ENCODE data around the gene ORC4. TPM values are rescaled to one million over a fixed set of nuclear protein-coding genes. Genes with fewer than 3 reads are reported as not detected.

Gene ORC4
- total and polyA plus RNA-seq, 3 experiments from 2014 or later = 34.8 to 39.3 (median 35.4) TPM

DNA sequence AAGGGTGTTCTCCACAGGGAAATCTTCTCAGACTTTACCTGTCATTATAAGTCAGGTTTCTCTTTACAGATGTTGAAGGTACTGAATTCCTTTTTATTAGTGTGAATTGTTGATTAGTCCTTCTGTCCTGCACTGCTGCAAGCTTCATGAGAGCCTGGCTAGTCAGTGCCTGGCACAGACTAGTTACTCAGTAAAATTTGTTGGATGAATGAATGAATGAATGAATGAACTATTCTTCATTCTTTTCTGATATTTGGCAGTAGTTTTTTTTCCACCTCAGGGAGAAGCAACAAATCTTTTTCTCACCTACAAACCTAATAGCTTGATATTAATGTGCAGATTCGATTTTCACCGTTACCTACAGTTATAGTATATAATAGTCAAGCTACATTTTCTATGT is 111.4 kb downstream of the ORC4 start:
- Histone ChIP-seq H3K36me3 (ENCODE audit: insufficient read depth, low read length) (no peaks in the 10 kb centered on the region), H3K4me3 (ENCODE audit: low read length) (no peak overlapping the region), H3K4me1 (ENCODE audit: insufficient read depth, low read length) (no peaks in the 10 kb centered on the region), H3K9me3 (ENCODE audit: low read length) (no peaks in the 10 kb centered on the region), H3K27me3 (ENCODE audit: insufficient read depth, low read length, poor library complexity, severe bottlenecking) (no peaks in the 10 kb centered on the region), H3K27ac (ENCODE audit: low read depth, low read length) (no peak overlapping the region)
- ChIA-PET CTCF (interaction anchor here (1.0 kb wide), 1 partner anchor 16 kb away, joined by 3 read pairs; no protein-coding TSS in a partner anchor), POLR2A (no interaction called here)
- Mint-ChIP-seq H3K4me3 (no peak overlapping the region), H3K27me3 (peaks cover 2 to 3% of the 10 kb centered on the region in 2 donors), H3K4me1 (peaks cover 0 to 10% (median 0%) of the 10 kb centered on the region in 3 donors), H3K36me3 (peaks cover 0 to 9% (median 0%) of the 10 kb centered on the region in 3 donors), H3K9me3 (no peaks in the 10 kb centered on the region), H3K27ac (no peak overlapping the region)
- no peak for DNase-seq

DNA sequence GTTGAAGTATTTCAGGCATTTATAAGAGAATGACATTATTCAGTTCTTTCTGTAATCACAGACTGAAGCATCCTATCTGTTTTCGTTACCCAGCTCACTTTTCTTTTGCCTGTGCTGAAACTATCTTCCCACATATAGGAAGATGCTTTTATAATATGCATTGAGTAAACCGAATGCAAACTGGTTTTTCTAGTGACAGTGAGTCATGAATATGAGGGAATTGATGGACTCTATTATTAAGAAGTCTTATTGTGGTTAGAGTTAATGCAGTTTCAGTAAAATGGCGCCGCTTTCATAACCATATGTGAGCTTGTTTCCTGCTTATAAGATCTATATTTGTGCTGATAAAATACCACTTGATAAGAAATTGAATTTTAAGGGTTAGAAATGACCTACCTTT is 116.5 kb downstream of the ORC4 start:
- Mint-ChIP-seq H3K27me3 (peaks cover 0 to 2% of the 10 kb centered on the region in 2 donors), H3K4me3 (no peak overlapping the region), H3K27ac (no peak overlapping the region), H3K4me1 (peaks cover 0 to 4% (median 0%) of the 10 kb centered on the region in 3 donors), H3K36me3 (peaks cover 0 to 13% (median 4%) of the 10 kb centered on the region in 3 donors), H3K9me3 (no peaks in the 10 kb centered on the region)
- no peaks in the 10 kb centered on the region for H3K9me3 ChIP-seq (ENCODE audit: low read length)
- no peaks in the 10 kb centered on the region for H3K36me3 ChIP-seq (ENCODE audit: insufficient read depth, low read length)
- H3K27me3 ChIP-seq (ENCODE audit: insufficient read depth, low read length, poor library complexity, severe bottlenecking) = no peaks in the 10 kb centered on the region
- H3K4me3 ChIP-seq (ENCODE audit: low read length) = no peak overlapping the region
- no peak for DNase-seq
- ChIA-PET CTCF (no interaction called here), POLR2A (no interaction called here)
- H3K27ac ChIP-seq (ENCODE audit: low read depth, low read length) = no peak overlapping the region
- H3K4me1 ChIP-seq (ENCODE audit: insufficient read depth, low read length) = no peaks in the 10 kb centered on the region

DNA sequence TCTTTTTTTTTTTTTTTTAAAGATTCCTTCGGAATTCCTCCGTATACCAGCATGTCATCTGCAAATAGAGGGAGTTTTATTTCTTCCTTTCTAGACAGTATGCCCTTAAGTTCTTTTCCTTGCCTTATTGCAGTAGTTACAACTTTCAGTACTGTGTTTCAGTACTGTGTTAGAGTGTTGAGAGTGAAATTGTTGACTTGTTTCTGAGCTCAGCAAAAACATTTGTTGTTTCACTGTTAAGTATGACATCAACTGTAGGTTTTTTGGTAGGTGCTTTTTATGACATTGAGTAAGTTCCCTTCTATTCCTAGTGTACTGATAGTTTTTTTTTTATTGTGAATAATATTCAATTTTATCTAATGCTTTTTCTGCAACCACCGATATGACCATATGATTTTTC is 131.9 kb downstream of the ORC4 start:
- no peaks in the 10 kb centered on the region for H3K36me3 ChIP-seq (ENCODE audit: insufficient read depth, low read length)
- Mint-ChIP-seq H3K27ac (no peak overlapping the region), H3K36me3 (peaks cover 0 to 4% (median under 1%) of the 10 kb centered on the region in 3 donors), H3K9me3 (no peaks in the 10 kb centered on the region), H3K4me3 (no peak overlapping the region), H3K4me1 (peaks cover 6 to 22% (median 15%) of the 10 kb centered on the region in 3 donors), H3K27me3 (no peaks in the 10 kb centered on the region)
- ChIA-PET POLR2A (no interaction called here), CTCF (no interaction called here)
- H3K27ac ChIP-seq (ENCODE audit: low read depth, low read length) = no peak overlapping the region
- H3K27me3 ChIP-seq (ENCODE audit: insufficient read depth, low read length, poor library complexity, severe bottlenecking) = no peaks in the 10 kb centered on the region
- no peak overlapping the region for H3K4me3 ChIP-seq (ENCODE audit: low read length)
- DNase-seq = no peak
- peaks cover 14% of the 10 kb centered on the region for H3K4me1 ChIP-seq (ENCODE audit: insufficient read depth, low read length)
- H3K9me3 ChIP-seq (ENCODE audit: low read length) = no peaks in the 10 kb centered on the region

DNA sequence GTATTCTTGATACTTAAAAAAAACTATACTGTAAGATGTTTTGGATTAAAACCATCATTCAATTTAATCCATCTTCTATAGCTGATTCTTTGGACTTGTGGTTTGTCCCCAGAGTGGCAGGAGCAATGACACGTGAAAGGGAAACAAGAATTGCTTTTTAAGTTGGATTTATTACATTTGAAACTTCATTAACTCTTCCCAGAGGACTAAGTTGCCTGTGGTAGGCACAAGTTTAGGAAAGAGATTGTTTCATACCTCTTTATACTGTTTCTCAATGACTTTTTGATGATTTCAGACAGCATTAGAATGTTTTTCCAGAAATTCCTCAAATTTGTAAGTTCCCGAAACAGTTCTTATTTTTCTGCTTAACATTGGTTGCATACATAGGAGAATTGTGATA is 134.4 kb downstream of the ORC4 start:
- DNase-seq = no peak
- POLR2A ChIA-PET = no interaction called here
- H3K4me1 Mint-ChIP-seq = peaks cover 7 to 22% (median 15%) of the 10 kb centered on the region in 3 donors

DNA sequence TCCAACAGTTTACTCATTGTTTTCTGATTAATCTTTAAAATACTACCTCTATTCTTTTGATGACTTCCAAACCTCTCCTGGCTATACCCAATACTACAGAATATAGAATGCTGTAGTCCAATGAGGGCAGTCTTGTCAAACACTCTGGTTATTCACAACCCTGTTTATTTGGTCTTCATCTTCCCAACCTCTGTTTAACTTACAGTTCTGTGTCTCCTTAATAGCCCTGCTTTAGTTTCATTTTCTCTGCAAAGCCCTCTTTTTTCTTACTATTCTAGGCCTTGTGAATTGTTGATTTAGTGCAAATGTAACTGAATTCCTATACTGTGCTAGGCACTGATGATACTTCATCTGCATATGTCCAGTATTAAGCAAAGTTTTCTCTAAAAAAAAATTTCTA is 135.7 kb downstream of the ORC4 start:
- Mint-ChIP-seq H3K27ac (no peak overlapping the region), H3K4me1 (peaks cover 7 to 22% (median 20%) of the 10 kb centered on the region in 3 donors), H3K4me3 (peak overlapping the region in 3 of 7 donors; percentile 9 to 33 (median 9)), H3K36me3 (no peaks in the 10 kb centered on the region), H3K9me3 (no peaks in the 10 kb centered on the region), H3K27me3 (no peaks in the 10 kb centered on the region)
- Histone ChIP-seq H3K4me3 (ENCODE audit: low read length) (no peak overlapping the region), H3K9me3 (ENCODE audit: low read length) (no peaks in the 10 kb centered on the region), H3K27ac (ENCODE audit: low read depth, low read length) (no peak overlapping the region), H3K4me1 (ENCODE audit: insufficient read depth, low read length) (peaks cover 14% of the 10 kb centered on the region), H3K36me3 (ENCODE audit: insufficient read depth, low read length) (no peaks in the 10 kb centered on the region), H3K27me3 (ENCODE audit: insufficient read depth, low read length, poor library complexity, severe bottlenecking) (no peaks in the 10 kb centered on the region)
- ChIA-PET CTCF (no interaction called here), POLR2A (no interaction called here)
- DNase-seq = no peak

More for the DNA sequence above, 134.4 kb downstream of the ORC4 start:
- Mint-ChIP-seq H3K4me3 (no peak overlapping the region), H3K9me3 (no peaks in the 10 kb centered on the region), H3K36me3 (no peaks in the 10 kb centered on the region), H3K27me3 (no peaks in the 10 kb centered on the region), H3K27ac (no peak overlapping the region)
- H3K27ac ChIP-seq (ENCODE audit: low read depth, low read length) = no peak overlapping the region
- no peaks in the 10 kb centered on the region for H3K36me3 ChIP-seq (ENCODE audit: insufficient read depth, low read length)
- peaks cover 14% of the 10 kb centered on the region for H3K4me1 ChIP-seq (ENCODE audit: insufficient read depth, low read length)
- no peaks in the 10 kb centered on the region for H3K27me3 ChIP-seq (ENCODE audit: insufficient read depth, low read length, poor library complexity, severe bottlenecking)
- H3K9me3 ChIP-seq (ENCODE audit: low read length) = no peaks in the 10 kb centered on the region
- CTCF ChIA-PET = no interaction called here
- no peak overlapping the region for H3K4me3 ChIP-seq (ENCODE audit: low read length)

DNA sequence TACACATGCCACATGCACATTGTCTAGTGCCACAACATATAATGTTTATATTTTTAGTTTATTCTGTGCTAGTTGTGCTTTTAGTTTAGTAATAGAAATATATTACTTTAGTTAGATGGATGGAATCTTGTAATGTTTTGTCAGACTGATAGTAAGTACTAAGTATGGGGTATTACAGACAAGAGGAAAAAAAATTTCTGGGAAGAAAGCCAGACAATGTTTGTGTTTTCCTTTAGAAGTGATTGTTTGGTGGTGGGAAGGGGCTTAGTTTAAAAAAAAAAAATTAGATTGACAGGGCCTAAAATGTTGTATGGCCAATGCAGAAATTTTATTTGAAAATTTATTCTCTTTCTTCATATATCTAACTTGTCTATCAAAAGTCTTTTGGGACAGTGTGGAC is 137.9 kb downstream of the ORC4 start:
- Histone ChIP-seq H3K4me1 (ENCODE audit: insufficient read depth, low read length) (peaks cover 14% of the 10 kb centered on the region), H3K4me3 (ENCODE audit: low read length) (no peak overlapping the region), H3K27me3 (ENCODE audit: insufficient read depth, low read length, poor library complexity, severe bottlenecking) (no peaks in the 10 kb centered on the region), H3K9me3 (ENCODE audit: low read length) (no peaks in the 10 kb centered on the region), H3K36me3 (ENCODE audit: insufficient read depth, low read length) (no peaks in the 10 kb centered on the region), H3K27ac (ENCODE audit: low read depth, low read length) (no peak overlapping the region)
- Mint-ChIP-seq H3K4me1 (peaks cover 7 to 30% (median 24%) of the 10 kb centered on the region in 3 donors), H3K36me3 (peaks cover 0 to 3% (median 0%) of the 10 kb centered on the region in 3 donors), H3K9me3 (no peaks in the 10 kb centered on the region), H3K27me3 (no peaks in the 10 kb centered on the region), H3K27ac (no peak overlapping the region), H3K4me3 (no peak overlapping the region)
- POLR2A ChIA-PET = no interaction called here
- DNase-seq = no peak
- CTCF ChIA-PET = no interaction called here

Other genes with a start within 250 kb of the ORC4 start
- gene ACVR2A, start 175.7 kb downstream of the ORC4 start, total RNA-seq = 1 to 10 TPM; 1.4 to 2.5 TPM
- gene ACVR2A, start 175.7 kb downstream of the ORC4 start, polyA plus RNA-seq = 3.2 TPM
- 10 to 100 TPM; 15.2 to 18.3 TPM for gene MBD5, start 354 bp upstream of the ORC4 start, total RNA-seq
- 16.9 TPM for gene MBD5, start 354 bp upstream of the ORC4 start, polyA plus RNA-seq

Data from CD8-positive, alpha-beta memory T cell (primary cell).